SJCRH30 (cell line): Measurements from ENCODE around the gene GPR62. TPM values are rescaled to one million over a fixed set of nuclear protein-coding genes. Genes with fewer than 3 reads are reported as not detected.
"Not testable (repeated sequence)": the region's sequence is repeated elsewhere in the genome, so short reads cannot be mapped to it uniquely, and the experiment has no call there.

ENCODE experiments used
- DNase-seq, 2 experiments: peaks; one replicate each; pipeline ENCODE4 v3.0.0-alpha.2; 2015 to 2020
- H3K27ac ChIP-seq: fragments of 250-450 bp; sonication (Bioruptor Pico); 2 replicates; pipeline ENCODE4 v1.5.1; 2020; ENCODE audit warnings: mild to moderate bottlenecking, moderate library complexity
- H3K27me3 ChIP-seq: fragments of 250-450 bp; sonication (Bioruptor Pico); 2 replicates; pipeline ENCODE4 v1.5.1; 2020; ENCODE audit warnings: mild to moderate bottlenecking, moderate library complexity
- H3K36me3 ChIP-seq: fragments of 250-450 bp; sonication (Bioruptor Pico); 2 replicates; pipeline ENCODE4 v1.5.1; 2020; ENCODE audit warnings: mild to moderate bottlenecking, moderate library complexity
- H3K4me1 ChIP-seq: fragments of 250-450 bp; sonication (Bioruptor Pico); 2 replicates; pipeline ENCODE4 v1.5.1; 2020; ENCODE audit warnings: mild to moderate bottlenecking, moderate library complexity
- H3K4me3 ChIP-seq: fragments of 250-450 bp; sonication (Bioruptor Pico); 2 replicates; pipeline ENCODE4 v1.5.1; 2020; ENCODE audit warnings: mild to moderate bottlenecking, moderate library complexity
- H3K9me3 ChIP-seq: fragments of 250-450 bp; sonication (Bioruptor Pico); replicated peaks from 2 replicates; pipeline ENCODE4 v1.5.1; 2020; ENCODE audit warnings: mild to moderate bottlenecking, moderate library complexity
- total RNA-seq: library from RNA; depleted of rRNA; stranded (reverse); fragments of >200 nt; shearing (Covaris generic); gene quantifications from 2 replicates; pipeline ENCODE4 v1.2.3, GENCODE V29; 2014; rRNA removed

The GPR62 gene, protein sequence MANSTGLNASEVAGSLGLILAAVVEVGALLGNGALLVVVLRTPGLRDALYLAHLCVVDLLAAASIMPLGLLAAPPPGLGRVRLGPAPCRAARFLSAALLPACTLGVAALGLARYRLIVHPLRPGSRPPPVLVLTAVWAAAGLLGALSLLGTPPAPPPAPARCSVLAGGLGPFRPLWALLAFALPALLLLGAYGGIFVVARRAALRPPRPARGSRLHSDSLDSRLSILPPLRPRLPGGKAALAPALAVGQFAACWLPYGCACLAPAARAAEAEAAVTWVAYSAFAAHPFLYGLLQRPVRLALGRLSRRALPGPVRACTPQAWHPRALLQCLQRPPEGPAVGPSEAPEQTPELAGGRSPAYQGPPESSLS
- total RNA-seq = not detected in 2 replicates

DNA sequence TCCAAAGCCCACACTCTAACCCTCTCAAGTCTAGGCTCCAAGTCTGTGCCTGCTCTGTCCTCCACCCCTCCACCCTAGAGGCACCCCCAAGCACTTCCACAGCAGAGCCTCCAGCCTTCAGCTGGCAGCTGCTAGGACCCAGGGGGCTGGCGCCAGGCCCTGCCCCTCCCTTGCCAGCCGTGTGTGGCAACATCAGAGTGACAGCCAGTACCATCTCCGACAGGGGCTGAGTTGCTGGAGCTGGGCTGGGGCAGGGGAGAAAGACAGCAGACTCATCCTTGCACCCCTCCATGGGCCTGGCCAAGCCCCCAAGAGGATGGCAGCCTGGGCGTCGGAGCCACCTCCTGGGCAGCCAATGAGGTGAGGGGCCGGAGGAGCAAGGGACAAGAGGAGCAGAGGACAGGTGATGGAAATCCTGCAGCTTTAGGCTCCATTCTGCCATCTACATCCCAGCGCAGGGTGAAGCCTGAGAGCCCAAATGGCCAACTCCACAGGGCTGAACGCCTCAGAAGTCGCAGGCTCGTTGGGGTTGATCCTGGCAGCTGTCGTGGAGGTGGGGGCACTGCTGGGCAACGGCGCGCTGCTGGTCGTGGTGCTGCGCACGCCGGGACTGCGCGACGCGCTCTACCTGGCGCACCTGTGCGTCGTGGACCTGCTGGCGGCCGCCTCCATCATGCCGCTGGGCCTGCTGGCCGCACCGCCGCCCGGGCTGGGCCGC lies at the start of gene GPR62:
Gene GPR62, plus strand, starts transcription at position 207 of the 718 bp plus-strand sequence. Its CDS starts 272 bp downstream, at position 479.
- no peak within 1 kb of the TSS for H3K27ac ChIP-seq
- H3K4me3 ChIP-seq = no peak within 1 kb of the TSS
- peaks cover 41% of the 10 kb centered on the region for H3K36me3 ChIP-seq
- H3K4me1 ChIP-seq = peaks cover 8% of the 10 kb centered on the region; the same call in 1 of the 2 replicates
- H3K9me3 ChIP-seq = no peaks in the 10 kb centered on the region
- no peaks in the 10 kb centered on the region for H3K27me3 ChIP-seq
- DNase-seq = no peak

DNA sequence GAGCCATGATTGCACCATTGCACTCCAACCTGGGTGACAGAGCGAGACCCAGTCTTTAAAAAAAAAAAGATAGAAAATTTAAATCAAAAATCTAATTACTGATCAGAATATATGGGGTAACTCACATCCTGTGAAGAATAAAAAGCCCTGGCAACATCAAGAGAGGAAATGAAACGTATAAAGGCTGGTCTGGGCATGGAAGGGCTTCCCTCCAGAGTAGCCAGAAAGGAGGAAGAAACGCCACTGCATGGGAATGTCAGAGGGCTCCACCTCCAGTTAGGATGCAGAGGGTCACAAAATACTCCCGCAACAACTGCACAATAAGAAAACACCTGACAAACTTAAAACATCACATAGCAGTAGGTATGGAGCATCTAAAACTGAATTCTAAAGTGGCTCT lies 47.2 kb upstream of the GPR62 start:
- no peaks in the 10 kb centered on the region for H3K36me3 ChIP-seq
- H3K27ac ChIP-seq = no peak overlapping the region
- no peaks in the 10 kb centered on the region; the same call in 1 of the 2 replicates for H3K9me3 ChIP-seq
- DNase-seq = no peak
- H3K4me1 ChIP-seq = no peaks in the 10 kb centered on the region
- H3K4me3 ChIP-seq = no peak overlapping the region
- peaks cover 2% of the 10 kb centered on the region; the same call in 1 of the 2 replicates for H3K27me3 ChIP-seq

GRCh38 chr3:51916418-51916817 lies 38.8 kb upstream of the GPR62 start:
- Histone ChIP-seq H3K4me3 (no peak overlapping the region), H3K27ac (no peak overlapping the region), H3K9me3 (no peaks in the 10 kb centered on the region), H3K27me3 (peaks cover 2% of the 10 kb centered on the region; the same call in 1 of the 2 replicates), H3K36me3 (no peaks in the 10 kb centered on the region), H3K4me1 (no peaks in the 10 kb centered on the region)
- DNase-seq = no peak

DNA sequence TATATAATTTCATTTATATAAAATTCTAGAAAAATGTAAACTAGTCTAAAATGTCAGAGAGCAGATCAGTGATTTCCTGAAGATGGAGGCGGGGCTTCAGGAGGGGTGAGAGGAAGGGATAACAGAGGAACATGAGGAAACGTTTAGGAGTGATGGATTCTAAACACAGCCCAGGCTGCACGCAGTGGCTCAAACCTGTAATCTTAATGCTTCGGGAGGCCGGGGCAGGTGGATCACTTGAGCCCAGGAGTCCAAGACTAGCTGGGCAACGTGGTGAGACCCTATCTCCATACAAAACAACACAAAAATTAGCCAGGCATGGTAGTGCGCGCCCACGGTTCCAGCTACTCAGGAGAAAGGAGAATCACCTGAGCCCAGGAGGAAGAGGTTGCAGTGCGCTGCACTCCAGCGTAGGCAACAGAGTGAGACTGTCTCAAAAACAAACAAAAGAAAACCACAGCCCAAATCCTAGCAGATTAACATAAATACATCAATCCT lies 34.1 kb upstream of the GPR62 start:
- DNase-seq = no peak
- no peaks in the 10 kb centered on the region for H3K4me1 ChIP-seq

GRCh38 chr3:51927061-51927977 lies 27.9 kb upstream of the GPR62 start:
- no peak for DNase-seq
- H3K27ac ChIP-seq = no peak overlapping the region
- peaks cover 3% of the 10 kb centered on the region; the same call in 1 of the 2 replicates for H3K36me3 ChIP-seq

More for the DNA sequence above, 34.1 kb upstream of the GPR62 start:
- no peaks in the 10 kb centered on the region for H3K27me3 ChIP-seq
- no peaks in the 10 kb centered on the region for H3K9me3 ChIP-seq
- no peak overlapping the region for H3K27ac ChIP-seq
- H3K36me3 ChIP-seq = no peaks in the 10 kb centered on the region
- no peak overlapping the region for H3K4me3 ChIP-seq

DNA sequence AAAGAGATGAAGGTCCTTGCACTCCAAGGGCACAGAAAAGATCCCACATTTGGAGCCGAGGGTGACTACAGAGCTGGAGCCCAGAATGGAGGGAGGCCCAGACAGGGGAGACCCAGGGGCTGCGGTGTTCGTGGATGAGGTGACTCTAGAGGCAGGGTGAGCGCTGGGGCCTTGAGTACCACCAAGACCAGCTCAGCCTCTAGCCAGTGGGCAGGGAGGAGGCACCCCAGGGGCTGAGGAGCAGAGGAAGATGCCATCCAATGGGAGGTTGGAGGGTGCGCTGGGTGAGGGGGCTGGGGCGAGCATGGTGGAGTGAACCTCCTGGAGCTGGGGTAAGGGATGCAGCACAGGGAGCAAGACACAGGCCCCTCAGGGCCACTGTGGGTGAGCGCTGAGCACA lies 26.7 kb upstream of the GPR62 start:
- DNase-seq = no peak
- no peak overlapping the region for H3K27ac ChIP-seq
- no peaks in the 10 kb centered on the region for H3K27me3 ChIP-seq

More at GRCh38 chr3:51927061-51927977, 27.9 kb upstream of the GPR62 start:
- H3K4me3 ChIP-seq = no peak overlapping the region
- H3K4me1 ChIP-seq = no peaks in the 10 kb centered on the region
- no peaks in the 10 kb centered on the region for H3K27me3 ChIP-seq
- H3K9me3 ChIP-seq = no peaks in the 10 kb centered on the region

DNA sequence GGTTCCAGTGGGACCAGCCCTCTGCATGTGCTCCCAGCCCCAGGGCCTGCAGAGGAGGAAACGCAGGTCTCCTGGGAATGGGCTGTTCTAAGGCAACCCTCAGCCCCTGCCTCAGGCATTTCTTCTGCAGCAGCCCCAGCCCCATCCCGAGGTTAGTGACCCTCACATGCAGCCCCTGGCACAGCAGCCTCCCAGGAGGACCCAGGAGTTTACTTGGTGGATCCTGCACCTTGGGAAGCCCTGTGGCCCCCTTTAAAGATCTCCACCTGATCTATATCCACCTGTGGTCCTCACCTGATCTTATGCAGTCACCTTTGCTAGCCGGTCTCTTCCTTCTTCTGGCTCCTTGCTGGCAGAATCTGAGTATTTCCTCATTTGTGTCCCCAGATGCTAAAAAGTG lies 26.2 kb upstream of the GPR62 start:
- H3K4me1 ChIP-seq, H3K27ac ChIP-seq, H3K4me3 ChIP-seq, DNase-seq, H3K27me3 ChIP-seq, H3K9me3 ChIP-seq: not testable (repeated sequence)
- H3K36me3 ChIP-seq = peaks cover 14% of the 10 kb centered on the region; the same call in 1 of the 2 replicates

More for the DNA sequence above, 26.7 kb upstream of the GPR62 start:
- no peaks in the 10 kb centered on the region for H3K4me1 ChIP-seq
- no peaks in the 10 kb centered on the region for H3K9me3 ChIP-seq
- H3K4me3 ChIP-seq = no peak overlapping the region
- H3K36me3 ChIP-seq = peaks cover 11% of the 10 kb centered on the region; the same call in 1 of the 2 replicates

DNA sequence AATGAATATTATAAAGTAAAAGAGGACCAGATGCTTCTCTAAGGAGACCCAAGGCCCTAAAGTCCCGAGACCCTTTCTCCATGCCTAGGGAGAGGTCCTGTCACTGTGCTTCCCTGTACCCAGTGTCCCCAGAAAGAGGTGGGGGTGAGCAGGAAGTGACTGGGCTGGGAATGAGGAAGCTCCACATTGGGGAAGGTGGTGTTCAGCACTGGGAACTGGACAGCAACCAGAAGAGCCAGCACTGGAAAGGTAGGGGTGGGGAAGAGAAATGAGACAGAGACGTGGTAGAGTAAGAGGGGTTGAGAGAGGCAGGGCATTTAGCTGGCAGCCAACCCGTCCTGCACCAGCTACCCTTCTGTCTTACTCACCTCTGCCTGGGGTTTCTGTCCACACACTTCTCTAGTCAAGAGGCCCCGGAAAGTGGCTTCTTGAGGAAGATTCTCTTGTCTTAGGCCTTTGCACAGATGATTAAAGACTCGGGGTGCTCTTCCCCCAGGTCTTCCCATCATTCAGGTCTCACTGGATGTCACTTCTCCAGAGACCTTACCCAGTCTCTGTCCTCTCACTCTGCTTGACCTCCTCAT lies 25.7 kb upstream of the GPR62 start:
- peak in 1 of 2 experiments; percentile 53 for DNase-seq
- Histone ChIP-seq H3K4me3 (no peak overlapping the region), H3K36me3 (peaks cover 18% of the 10 kb centered on the region; the same call in 1 of the 2 replicates), H3K9me3 (no peaks in the 10 kb centered on the region), H3K4me1 (no peaks in the 10 kb centered on the region), H3K27me3 (no peaks in the 10 kb centered on the region), H3K27ac (no peak overlapping the region)

DNA sequence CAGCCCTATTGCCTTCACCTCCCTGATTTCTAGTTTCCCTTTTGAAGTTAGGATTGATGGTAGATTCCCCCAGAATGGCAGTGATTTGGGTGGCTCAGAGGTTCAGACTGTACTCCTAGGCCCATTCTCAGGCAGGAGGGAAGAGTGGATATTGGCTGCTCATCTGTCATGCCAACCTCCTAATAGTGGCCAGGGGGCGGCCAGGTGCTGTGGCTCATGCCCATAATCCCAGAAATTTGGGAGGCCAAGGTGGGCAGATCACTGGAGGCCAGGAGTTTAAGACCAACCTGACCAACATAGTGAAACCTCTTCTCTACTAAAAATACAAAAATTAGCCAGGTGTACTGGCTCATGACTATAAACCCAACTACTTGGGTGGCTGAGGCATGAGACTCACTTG lies 24.7 kb upstream of the GPR62 start:
- DNase-seq = no peak
- H3K27ac ChIP-seq = no peak overlapping the region
- H3K27me3 ChIP-seq = no peaks in the 10 kb centered on the region

GRCh38 chr3:51931756-51932155 lies 23.4 kb upstream of the GPR62 start:
- Histone ChIP-seq H3K4me1 (no peaks in the 10 kb centered on the region), H3K36me3 (peaks cover 36% of the 10 kb centered on the region), H3K9me3 (no peaks in the 10 kb centered on the region), H3K4me3 (no peak overlapping the region), H3K27me3 (no peaks in the 10 kb centered on the region), H3K27ac (no peak overlapping the region)
- no peak for DNase-seq

More for the DNA sequence above, 24.7 kb upstream of the GPR62 start:
- Histone ChIP-seq H3K4me3 (no peak overlapping the region), H3K36me3 (peaks cover 24% of the 10 kb centered on the region; the same call in 1 of the 2 replicates), H3K4me1 (no peaks in the 10 kb centered on the region), H3K9me3 (no peaks in the 10 kb centered on the region)

GRCh38 chr3:51932471-51933370 lies 22.5 kb upstream of the GPR62 start:
- peaks cover 40% of the 10 kb centered on the region for H3K36me3 ChIP-seq
- no peak for DNase-seq
- no peaks in the 10 kb centered on the region for H3K27me3 ChIP-seq
- no peak overlapping the region for H3K4me3 ChIP-seq
- H3K27ac ChIP-seq = no peak overlapping the region
- H3K4me1 ChIP-seq = no peaks in the 10 kb centered on the region
- H3K9me3 ChIP-seq = no peaks in the 10 kb centered on the region

GRCh38 chr3:51933471-51934138 lies 21.6 kb upstream of the GPR62 start:
- Histone ChIP-seq H3K4me3 (no peak overlapping the region), H3K36me3 (peaks cover 40% of the 10 kb centered on the region), H3K27me3 (no peaks in the 10 kb centered on the region), H3K27ac (no peak overlapping the region), H3K4me1 (no peaks in the 10 kb centered on the region), H3K9me3 (no peaks in the 10 kb centered on the region)
- DNase-seq = no peak
